Breast epithelium (tissue), 4 donors: ENCODE data around the gene GP1BA. TPM values are rescaled to one million over a fixed set of nuclear protein-coding genes. Genes with fewer than 3 reads are reported as not detected.

Source experiments
- DNase-seq, 2 donors: peaks; one replicate each; pipeline ENCODE4 v3.0.0-alpha.2; 2019; ENCODE audit warnings: low spot score in 2 of 2
- H3K27ac ChIP-seq, 2 donors: fragments of 200-600 bp; sonication (generic) in 1 of 2; one replicate each; pipeline ENCODE4 v1.5.1; 2016 to 2019; ENCODE audit warnings: mild to moderate bottlenecking in 1 of 2
- H3K27me3 ChIP-seq, 2 donors: fragments of 200-600 bp; sonication (generic) in 1 of 2; one replicate each; pipeline versions ENCODE4 v1.5.1 to v1.6.0; 2017 to 2019; ENCODE audit warnings: control low read depth in 1 of 2, mild to moderate bottlenecking in 1 of 2
- H3K36me3 ChIP-seq: fragments of 200-600 bp; one replicate; pipeline ENCODE4 v1.5.1; 2019
- H3K4me1 ChIP-seq, 2 donors: fragments of 200-600 bp; sonication (generic); one replicate each; pipeline ENCODE4 v1.5.1; 2016 to 2019; ENCODE audit warnings: control low read depth in 1 of 2
- H3K4me3 ChIP-seq, 3 donors: fragments of 200-600 bp; sonication (generic); 1 replicate in 2 of 3; 2 replicates in 1 of 3; pipeline ENCODE4 v1.5.1; 2016 to 2019; ENCODE audit warnings: mild to moderate bottlenecking in 3 of 3, moderate library complexity in 2 of 3
- H3K9me3 ChIP-seq, 2 donors: fragments of 200-600 bp; sonication (generic) in 1 of 2; one replicate each; pipeline ENCODE4 v1.5.1; 2016 to 2019; ENCODE audit warnings: control low read depth in 1 of 2
- POLR2A ChIP-seq: fragments of 450-650 bp; IDR thresholded peaks from one replicate; pipeline ENCODE4 v1.6.1; 2016; ENCODE audit warnings: antibody characterized with exemption, mild to moderate bottlenecking, moderate library complexity
- POLR2AphosphoS5 ChIP-seq, 3 donors: sonication (generic); formaldehyde crosslinking; IDR thresholded peaks; one replicate each; pipeline ENCODE4 v1.6.1; 2017; ENCODE audit warnings: antibody characterized with exemption in 3 of 3
- intact Hi-C: fragments of 100-400 bp; cut with DNase I; formaldehyde crosslinking; loops from one replicate; pipeline ENCODE4 v1.15.1; 2023; ENCODE audit warnings: low total_unique reads
- total RNA-seq, 3 donors: library from RNA; depleted of rRNA; stranded (reverse); fragments of >200 nt; gene quantifications; one replicate each; pipeline ENCODE4 v1.1.0, GENCODE V29; 2016
- TF ChIP-seq, protein P1 (sequence below), 3 donors: fragments of 450-650 bp; IDR thresholded peaks; one replicate each; pipeline ENCODE4 v1.5.1; 2016 to 2017; ENCODE audit warnings: antibody characterized with exemption in 3 of 3, mild to moderate bottlenecking in 3 of 3, moderate library complexity in 3 of 3

Gene GP1BA
- total RNA-seq, 3 donors from 2014 or later, result not detected

DNA sequence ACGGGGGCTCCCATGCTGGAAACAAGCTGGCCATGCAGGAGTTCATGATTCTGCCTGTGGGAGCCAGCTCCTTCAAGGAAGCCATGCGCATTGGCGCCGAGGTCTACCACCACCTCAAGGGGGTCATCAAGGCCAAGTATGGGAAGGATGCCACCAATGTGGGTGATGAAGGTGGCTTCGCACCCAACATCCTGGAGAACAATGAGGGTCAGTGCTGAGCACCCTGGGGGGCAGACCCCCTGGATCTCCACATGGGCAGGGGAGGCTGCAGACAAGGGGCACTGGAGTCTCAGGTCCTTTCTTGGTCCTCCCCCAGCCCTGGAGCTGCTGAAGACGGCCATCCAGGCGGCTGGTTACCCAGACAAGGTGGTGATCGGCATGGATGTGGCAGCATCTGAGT is 23.0 kb downstream of the GP1BA start:
- no peak for DNase-seq
- Histone ChIP-seq H3K9me3 (no peaks in the 10 kb centered on the region), H3K4me1 (peaks cover 0 to 6% of the 10 kb centered on the region in 2 donors), H3K36me3 (peaks cover 8% of the 10 kb centered on the region), H3K4me3 (no peak overlapping the region), H3K27me3 (no peaks in the 10 kb centered on the region), H3K27ac (no peak overlapping the region)
- intact Hi-C loops, result no loop called here
- TF ChIP-seq POLR2AphosphoS5 (IDR thresholded peaks at IDR 0.05), result no peak

DNA sequence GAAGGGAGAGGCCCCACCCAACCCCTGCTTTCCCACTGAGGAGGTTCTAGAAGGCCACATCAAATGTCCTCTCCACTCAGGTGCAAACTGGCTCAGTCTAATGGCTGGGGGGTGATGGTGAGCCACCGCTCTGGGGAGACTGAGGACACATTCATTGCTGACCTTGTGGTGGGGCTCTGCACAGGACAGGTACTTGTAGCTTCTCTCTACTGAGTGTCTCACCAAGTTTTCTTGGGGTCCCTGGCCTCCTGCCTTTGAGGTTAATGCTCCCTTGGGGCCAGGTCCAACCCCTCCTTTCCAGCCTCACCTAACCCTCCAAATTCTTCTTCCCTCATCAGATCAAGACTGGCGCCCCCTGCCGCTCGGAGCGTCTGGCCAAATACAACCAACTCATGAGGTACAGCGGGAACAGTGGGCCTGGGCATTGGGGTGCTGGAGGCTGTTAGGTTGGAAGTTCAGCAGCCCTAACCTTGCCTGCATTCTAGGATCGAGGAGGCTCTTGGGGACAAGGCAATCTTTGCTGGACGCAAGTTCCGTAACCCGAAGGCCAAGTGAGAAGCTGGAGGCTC is 24.5 kb downstream of the GP1BA start:
- intact Hi-C loops, result no loop called here
- no peak for TF ChIP-seq POLR2A
- TF ChIP-seq POLR2AphosphoS5 (IDR thresholded peaks at IDR 0.05), result no peak
- TF ChIP-seq, protein P1, sequence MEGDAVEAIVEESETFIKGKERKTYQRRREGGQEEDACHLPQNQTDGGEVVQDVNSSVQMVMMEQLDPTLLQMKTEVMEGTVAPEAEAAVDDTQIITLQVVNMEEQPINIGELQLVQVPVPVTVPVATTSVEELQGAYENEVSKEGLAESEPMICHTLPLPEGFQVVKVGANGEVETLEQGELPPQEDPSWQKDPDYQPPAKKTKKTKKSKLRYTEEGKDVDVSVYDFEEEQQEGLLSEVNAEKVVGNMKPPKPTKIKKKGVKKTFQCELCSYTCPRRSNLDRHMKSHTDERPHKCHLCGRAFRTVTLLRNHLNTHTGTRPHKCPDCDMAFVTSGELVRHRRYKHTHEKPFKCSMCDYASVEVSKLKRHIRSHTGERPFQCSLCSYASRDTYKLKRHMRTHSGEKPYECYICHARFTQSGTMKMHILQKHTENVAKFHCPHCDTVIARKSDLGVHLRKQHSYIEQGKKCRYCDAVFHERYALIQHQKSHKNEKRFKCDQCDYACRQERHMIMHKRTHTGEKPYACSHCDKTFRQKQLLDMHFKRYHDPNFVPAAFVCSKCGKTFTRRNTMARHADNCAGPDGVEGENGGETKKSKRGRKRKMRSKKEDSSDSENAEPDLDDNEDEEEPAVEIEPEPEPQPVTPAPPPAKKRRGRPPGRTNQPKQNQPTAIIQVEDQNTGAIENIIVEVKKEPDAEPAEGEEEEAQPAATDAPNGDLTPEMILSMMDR (IDR thresholded peaks at IDR 0.05), result no peak
- H3K4me1 ChIP-seq, result no peaks in the 10 kb centered on the region

DNA sequence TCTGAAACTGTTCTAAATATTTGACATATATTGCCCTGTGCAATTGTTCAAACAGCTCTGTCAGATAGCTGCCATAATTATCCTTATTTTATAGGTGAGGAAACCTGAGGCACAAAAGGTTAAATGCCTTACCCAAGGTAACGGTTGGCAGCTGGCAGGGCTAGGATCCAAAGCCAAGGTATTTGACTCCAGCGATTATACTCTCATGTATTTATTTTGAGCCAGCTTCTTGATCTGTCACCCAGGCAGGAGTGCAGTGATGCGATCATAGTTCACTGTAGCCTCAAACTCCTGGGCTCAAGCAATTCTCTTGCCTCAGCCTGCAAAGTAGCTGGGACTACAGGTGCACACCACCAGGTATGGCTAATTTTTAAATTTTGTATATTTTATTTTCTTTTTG is 26.0 kb downstream of the GP1BA start:
- Histone ChIP-seq H3K4me1 (no peaks in the 10 kb centered on the region), H3K4me3 (no peak overlapping the region), H3K36me3 (peaks cover 10% of the 10 kb centered on the region), H3K27me3 (no peaks in the 10 kb centered on the region), H3K9me3 (no peaks in the 10 kb centered on the region), H3K27ac (no peak overlapping the region)
- intact Hi-C loops, result no loop called here
- TF ChIP-seq, protein P1 (IDR thresholded peaks at IDR 0.05), result no peak
- TF ChIP-seq POLR2AphosphoS5 (IDR thresholded peaks at IDR 0.05), result no peak
- no peak for TF ChIP-seq POLR2A
- DNase-seq, result no peak

More for the DNA sequence above, 24.5 kb downstream of the GP1BA start:
- no peak overlapping the region for H3K4me3 ChIP-seq
- H3K27ac ChIP-seq, result no peak overlapping the region
- DNase-seq, result no peak
- no peaks in the 10 kb centered on the region for H3K27me3 ChIP-seq
- H3K9me3 ChIP-seq, result no peaks in the 10 kb centered on the region
- H3K36me3 ChIP-seq, result peaks cover 10% of the 10 kb centered on the region

DNA sequence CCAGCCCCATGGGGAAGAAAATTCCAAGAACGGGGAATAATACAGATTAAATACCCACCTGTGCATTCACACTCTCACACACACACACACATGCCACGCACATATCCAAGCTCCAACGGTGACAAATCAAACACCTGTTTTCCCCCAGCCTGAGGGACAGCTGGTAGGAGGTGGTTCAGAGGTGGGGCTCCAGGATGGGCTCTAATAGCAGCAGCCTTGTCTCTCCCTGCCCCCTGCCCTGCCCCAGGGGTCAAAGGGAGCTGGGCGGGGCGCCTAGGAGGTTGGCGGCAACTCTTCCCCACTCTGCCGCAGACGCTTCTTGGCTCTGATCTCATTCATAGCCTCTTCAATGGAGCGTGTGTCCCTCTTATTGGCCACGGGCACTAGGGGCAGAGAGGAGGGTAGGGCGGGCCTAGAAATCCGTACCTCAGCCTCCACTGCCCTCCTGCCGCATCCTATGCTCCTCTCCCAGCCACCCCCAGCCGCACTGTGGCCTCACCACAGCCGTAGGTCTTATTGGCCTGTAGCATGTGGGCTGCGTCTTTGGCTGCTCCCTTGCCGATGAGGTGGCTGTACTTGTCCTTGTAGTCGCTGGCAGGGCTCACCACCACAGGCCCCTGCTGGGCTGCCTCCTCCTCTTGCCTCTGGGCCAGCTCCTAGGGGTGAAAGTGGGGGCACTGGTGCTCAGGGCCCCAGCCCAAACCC is 27.3 kb downstream of the GP1BA start:
- no peak for DNase-seq
- Histone ChIP-seq H3K4me1 (no peaks in the 10 kb centered on the region), H3K27ac (no peak overlapping the region), H3K9me3 (no peaks in the 10 kb centered on the region), H3K27me3 (no peaks in the 10 kb centered on the region), H3K36me3 (peaks cover 10% of the 10 kb centered on the region), H3K4me3 (no peak overlapping the region)
- intact Hi-C loops, result no loop called here
- TF ChIP-seq POLR2AphosphoS5 (IDR thresholded peaks at IDR 0.05) (no peak), POLR2A (no peak)
- TF ChIP-seq, protein P1 (IDR thresholded peaks at IDR 0.05), result no peak

DNA sequence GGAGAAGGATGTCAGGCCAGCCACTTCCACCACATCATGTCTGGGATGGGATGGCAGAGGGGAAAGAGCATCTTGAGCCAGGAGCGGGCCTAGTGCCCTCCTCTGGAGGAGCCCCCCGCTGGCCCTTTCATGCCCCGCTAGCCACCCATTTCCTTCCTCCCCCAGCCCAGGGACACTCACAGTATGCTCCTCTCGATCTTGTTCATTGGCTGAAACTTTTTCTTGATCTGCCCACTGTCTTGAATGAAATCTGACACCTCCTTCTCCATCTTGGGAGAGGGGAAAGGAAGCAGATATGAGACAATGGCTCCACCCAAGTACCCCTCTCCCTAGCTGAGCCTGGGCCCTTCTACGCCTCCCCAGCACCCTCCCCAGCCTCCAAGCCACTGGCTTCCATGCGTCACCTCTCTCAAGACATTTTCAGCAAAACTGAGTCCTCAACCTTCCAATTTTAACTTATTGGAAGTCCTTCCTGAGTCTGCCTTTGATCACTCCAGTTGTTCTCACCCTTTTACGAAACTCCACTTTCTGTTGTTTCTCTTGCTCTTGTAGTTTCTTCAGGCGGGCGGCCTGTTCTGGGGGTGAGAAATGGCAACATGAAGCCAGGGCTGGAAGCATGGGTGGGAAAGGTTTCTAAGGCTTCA is 28.3 kb downstream of the GP1BA start:
- H3K4me3 ChIP-seq, result no peak overlapping the region
- H3K36me3 ChIP-seq, result peaks cover 10% of the 10 kb centered on the region
- H3K9me3 ChIP-seq, result no peaks in the 10 kb centered on the region
- peaks cover 0 to 3% of the 10 kb centered on the region in 2 donors for H3K4me1 ChIP-seq
- no peaks in the 10 kb centered on the region for H3K27me3 ChIP-seq
- DNase-seq, result no peak
- H3K27ac ChIP-seq, result no peak overlapping the region
- intact Hi-C loops, result no loop called here
- TF ChIP-seq, protein P1 (IDR thresholded peaks at IDR 0.05), result no peak
- TF ChIP-seq POLR2AphosphoS5 (IDR thresholded peaks at IDR 0.05), result no peak
- TF ChIP-seq POLR2A, result no peak
